Skeletal muscle satellite cell (primary cell): Measurements from ENCODE around the gene FEM1B.
A peak's percentile ranks its signal among the peaks of the same experiment; 100 is the strongest.

Experiments used
- H3K27me3 ChIP-seq: 2 replicates; pipeline ENCODE4 v1.7.0; 2013; ENCODE audit warnings: low read length; ENCODE audit not compliant: control insufficient read depth, insufficient read depth
- H3K36me3 ChIP-seq: 2 replicates; pipeline ENCODE4 v1.7.0; 2013; ENCODE audit warnings: mild to moderate bottlenecking, control low read depth, low read length; ENCODE audit not compliant: insufficient read depth
- H3K4me1 ChIP-seq: 2 replicates; pipeline ENCODE4 v1.7.0; 2013; ENCODE audit warnings: low read length; ENCODE audit not compliant: control insufficient read depth, insufficient read depth
- H3K4me2 ChIP-seq: 2 replicates; pipeline ENCODE4 v1.7.0; 2013; ENCODE audit warnings: mild to moderate bottlenecking, low read length
- H3K4me3 ChIP-seq: 2 replicates; pipeline ENCODE4 v1.7.0; 2013; ENCODE audit warnings: low read length
- H3K9ac ChIP-seq: 2 replicates; pipeline ENCODE4 v1.7.0; 2013; ENCODE audit warnings: mild to moderate bottlenecking, low read depth, low read length, moderate library complexity
- H3K9me3 ChIP-seq: replicated peaks from 2 replicates; pipeline ENCODE4 v1.7.0; 2013; ENCODE audit warnings: mild to moderate bottlenecking, control low read depth, low read length

Gene FEM1B

DNA sequence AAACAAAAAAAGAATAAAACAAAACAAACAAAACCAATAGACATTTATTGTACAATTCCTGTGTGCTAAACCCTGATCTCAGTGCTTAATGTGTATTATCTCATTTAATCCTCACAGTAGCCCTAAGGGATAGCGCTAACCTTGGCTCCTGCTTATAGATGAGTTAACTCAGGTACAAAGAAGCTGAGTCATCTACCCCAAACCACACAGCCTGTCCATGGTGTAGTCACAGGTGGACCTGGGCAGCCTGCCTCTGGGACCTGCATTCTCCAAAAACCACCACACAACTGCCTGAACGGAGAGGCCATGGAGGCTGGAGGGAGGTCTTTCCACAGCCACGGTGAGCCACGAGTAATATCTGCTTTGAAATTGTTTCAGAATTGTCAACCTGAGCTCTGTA lies 42.5 kb upstream of the FEM1B start:
- peaks cover 5% of the 10 kb centered on the region for H3K27me3 ChIP-seq
- no peak overlapping the region for H3K4me2 ChIP-seq
- no peaks in the 10 kb centered on the region for H3K9me3 ChIP-seq
- peaks cover 4% of the 10 kb centered on the region for H3K4me1 ChIP-seq
- no peak overlapping the region for H3K9ac ChIP-seq
- H3K4me3 ChIP-seq: no peak overlapping the region
- no peaks in the 10 kb centered on the region for H3K36me3 ChIP-seq

DNA sequence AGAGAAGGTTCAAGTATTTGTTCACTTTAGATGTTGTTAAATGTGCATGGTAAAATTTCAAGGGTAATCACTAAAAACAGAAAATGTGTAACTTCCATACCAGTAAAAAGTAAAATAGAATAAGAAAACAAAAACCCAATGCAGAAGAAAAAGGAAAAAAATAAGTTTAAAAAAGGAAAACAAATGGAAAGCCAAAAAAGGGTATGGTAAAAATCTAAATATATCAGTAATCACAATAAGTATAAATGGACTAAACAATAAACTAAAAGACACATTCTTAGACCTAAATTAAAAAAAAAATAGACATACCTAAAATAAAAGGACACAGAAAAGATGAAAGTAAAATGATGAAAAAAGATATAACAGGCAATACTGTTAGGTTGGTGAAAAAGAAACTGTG lies 38.5 kb upstream of the FEM1B start:
- Histone ChIP-seq H3K36me3 (no peaks in the 10 kb centered on the region), H3K9me3 (no peaks in the 10 kb centered on the region), H3K4me2 (no peak overlapping the region), H3K9ac (no peak overlapping the region), H3K4me1 (no peaks in the 10 kb centered on the region), H3K4me3 (no peak overlapping the region), H3K27me3 (peaks cover 5% of the 10 kb centered on the region)

DNA sequence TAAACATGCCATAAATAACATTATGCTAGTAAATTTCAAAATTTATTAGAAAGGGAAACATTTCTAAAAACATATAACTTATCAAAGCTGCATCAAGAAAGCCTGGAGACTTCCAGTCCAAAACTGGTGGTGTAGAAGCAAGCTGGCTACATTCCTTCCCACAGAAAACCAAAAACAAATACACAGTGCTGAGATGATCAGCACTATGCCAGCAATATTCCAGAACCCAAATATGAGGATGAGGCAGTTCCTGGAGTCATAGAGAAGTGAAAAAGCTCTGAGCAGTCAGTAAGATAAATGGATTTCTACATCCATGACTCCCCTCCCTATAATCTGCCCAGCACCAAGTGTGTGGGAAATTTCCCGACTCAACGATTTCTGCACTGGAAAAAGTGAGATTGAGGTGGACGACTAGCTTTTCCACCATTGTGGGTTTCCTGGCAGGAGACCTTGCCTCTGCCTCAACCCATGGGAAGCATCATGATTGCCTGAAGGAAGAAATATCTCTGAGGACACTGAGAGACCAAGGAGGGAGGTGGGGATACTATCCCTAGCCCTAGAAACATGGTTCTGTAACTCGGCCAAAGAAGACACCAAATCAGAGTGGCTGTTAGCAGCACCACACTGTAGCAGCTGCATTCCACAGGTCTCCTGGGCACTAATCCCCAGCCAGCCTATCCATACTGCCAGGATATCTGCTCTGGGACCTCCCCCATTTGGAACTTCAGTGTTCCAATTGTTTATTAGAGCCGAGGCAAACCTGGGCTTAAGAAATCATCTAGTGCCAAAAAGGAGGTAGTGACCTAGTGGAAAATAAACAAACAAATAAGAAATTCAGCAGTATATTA lies 36.2 kb upstream of the FEM1B start:
- Histone ChIP-seq H3K36me3 (no peaks in the 10 kb centered on the region), H3K9me3 (no peaks in the 10 kb centered on the region), H3K9ac (no peak overlapping the region), H3K4me1 (no peaks in the 10 kb centered on the region), H3K27me3 (peaks cover 2% of the 10 kb centered on the region), H3K4me3 (no peak overlapping the region), H3K4me2 (no peak overlapping the region)

DNA sequence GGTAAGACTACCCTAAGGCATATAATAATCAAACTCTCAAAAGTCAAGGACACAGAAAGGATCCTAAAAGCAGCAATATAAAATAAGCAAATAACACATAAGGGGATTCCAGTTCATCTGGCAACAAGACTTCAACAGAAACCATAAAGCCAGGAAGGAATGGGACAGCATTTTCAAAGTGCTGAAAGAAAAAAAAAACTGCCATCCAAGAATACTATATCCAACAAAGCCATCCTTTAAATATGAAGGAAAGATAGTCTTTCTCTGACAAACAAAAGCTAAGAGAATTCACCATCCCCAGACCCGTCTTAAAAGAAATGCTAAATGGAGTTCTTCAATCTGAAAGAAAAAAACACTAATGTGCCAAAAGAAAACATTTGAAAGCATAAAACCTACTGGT lies 33.3 kb upstream of the FEM1B start:
- Histone ChIP-seq H3K27me3 (no peaks in the 10 kb centered on the region), H3K9ac (no peak overlapping the region), H3K4me1 (no peaks in the 10 kb centered on the region), H3K9me3 (no peaks in the 10 kb centered on the region), H3K36me3 (no peaks in the 10 kb centered on the region), H3K4me3 (no peak overlapping the region), H3K4me2 (no peak overlapping the region)

DNA sequence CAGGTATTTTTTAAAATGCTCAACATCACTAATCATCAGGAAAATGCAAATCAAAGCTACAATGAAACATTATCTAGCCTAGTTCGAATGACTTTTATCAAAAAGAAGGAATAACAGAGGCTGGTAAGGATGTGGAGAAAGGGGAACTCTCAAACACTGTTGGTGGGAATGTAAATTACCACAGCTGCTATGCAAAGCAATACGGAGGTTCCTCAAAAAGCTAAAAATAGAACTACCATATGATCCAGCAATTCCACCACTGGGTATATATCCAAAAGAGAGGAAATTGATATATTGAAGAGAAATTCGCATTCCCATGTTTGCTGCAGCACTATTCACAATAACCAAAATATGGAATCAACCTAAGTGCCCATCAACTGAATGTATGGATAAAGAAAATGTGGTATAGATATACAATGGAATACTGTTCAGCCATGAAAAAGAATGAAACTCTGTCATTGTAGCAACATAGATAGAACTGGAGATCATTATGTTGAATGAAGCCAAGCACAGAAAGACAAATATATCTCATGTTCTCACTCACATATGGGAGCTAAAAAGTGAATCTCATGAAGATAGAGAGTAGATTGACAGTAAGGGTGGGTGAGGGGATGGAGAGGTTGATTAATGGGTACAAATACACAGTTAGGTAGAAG lies 28.4 kb upstream of the FEM1B start:
- H3K4me3 ChIP-seq: no peak overlapping the region
- no peaks in the 10 kb centered on the region for H3K36me3 ChIP-seq
- no peaks in the 10 kb centered on the region for H3K9me3 ChIP-seq
- no peak overlapping the region for H3K4me2 ChIP-seq
- H3K27me3 ChIP-seq: no peaks in the 10 kb centered on the region
- H3K9ac ChIP-seq: no peak overlapping the region
- no peaks in the 10 kb centered on the region for H3K4me1 ChIP-seq

DNA sequence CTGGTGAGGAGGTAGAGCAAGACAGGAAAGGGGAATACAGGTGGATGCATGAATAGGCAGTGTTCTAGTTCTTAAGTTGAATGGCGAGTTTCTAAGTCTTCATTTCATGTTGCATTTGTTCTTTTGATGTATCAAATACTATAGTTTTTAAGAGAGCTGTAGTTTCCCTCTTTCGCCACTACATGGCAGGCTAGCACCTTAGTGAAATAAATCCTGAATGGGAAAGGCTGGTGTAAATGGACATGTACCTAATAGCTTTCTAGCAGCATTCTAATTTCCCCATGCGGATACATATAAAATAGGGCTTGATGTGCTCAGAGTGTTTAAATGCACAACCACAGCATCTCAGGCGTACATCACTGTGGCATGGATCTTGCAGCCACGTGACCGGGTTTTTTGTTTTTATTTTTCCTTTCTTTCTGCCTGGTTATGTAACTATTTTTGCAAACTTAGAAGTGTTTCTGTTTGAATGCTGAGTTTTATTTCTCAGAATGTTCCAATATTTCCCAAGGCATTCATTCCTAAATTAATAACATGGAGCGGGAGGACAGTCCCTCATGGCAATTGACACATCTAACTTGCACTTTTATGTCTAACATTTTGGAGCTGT lies 24.5 kb upstream of the FEM1B start:
- Histone ChIP-seq H3K4me3 (no peak overlapping the region), H3K4me1 (peaks cover 9% of the 10 kb centered on the region), H3K36me3 (no peaks in the 10 kb centered on the region), H3K4me2 (no peak overlapping the region), H3K9me3 (no peaks in the 10 kb centered on the region), H3K9ac (no peak overlapping the region), H3K27me3 (no peaks in the 10 kb centered on the region)

DNA sequence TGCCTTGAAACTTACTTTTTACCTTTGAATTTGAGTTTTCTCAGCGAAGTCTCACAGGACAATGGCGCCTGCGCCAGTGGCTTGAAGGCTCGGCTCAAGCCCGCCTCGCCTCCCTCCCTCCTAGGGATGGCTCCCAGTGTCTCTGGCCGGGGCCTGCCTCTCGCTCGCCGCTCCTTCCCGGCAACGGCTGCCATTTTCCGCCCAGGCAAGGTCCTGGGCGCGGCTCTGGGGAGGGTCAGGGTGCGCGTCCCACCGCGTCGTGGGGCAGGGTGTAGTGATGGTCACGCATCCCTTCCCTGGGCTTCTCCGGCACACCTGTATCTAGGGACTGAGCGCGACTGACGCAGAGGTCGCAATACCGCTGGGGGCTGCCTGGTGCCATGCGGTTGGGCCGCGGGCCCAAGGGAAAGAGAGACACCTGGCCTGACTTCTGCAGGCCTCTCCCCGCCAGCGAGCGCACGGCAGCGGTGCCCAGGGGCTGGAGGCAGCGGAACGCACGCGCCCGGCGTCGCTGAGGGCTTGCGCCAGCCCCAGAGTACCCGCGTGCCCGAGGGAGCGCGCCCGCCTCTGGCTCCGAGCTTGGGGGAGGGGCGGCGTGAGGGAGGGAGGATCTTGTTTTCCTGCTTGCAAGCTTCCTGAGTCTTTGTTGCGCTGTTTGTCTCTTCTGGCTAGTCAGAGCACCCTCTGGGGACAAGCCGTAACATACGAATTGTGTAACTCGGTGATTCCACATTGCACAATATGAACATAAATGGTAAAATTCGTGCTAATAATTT lies 20.7 kb upstream of the FEM1B start:
- Histone ChIP-seq H3K4me3 (peak overlapping the region; percentile 71), H3K4me1 (peaks cover 13% of the 10 kb centered on the region), H3K9ac (peak overlapping the region; percentile 73), H3K4me2 (peak overlapping the region; percentile 90), H3K36me3 (no peaks in the 10 kb centered on the region), H3K27me3 (peaks cover 1% of the 10 kb centered on the region), H3K9me3 (no peaks in the 10 kb centered on the region)

DNA sequence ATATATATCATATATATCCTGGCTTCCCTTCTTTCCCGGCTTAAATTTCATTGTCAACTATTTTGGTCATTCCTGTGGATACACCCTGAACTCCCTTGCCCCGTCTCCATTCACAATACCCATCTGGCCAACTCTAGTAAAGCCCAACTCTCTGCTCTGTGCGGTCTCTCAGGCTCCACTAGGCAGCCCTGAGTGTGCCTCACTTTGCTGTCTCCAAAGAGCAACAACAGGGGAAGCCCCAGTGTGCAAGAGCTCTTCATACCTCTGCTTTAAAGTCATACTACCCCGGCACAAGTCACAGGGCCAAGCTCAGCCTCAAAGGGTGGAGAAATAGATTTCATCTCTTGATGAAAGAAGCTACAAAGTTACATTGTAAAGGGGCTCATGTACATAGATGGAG lies 18.9 kb upstream of the FEM1B start:
- H3K4me1 ChIP-seq: peaks cover 13% of the 10 kb centered on the region
- no peak overlapping the region for H3K9ac ChIP-seq
- no peaks in the 10 kb centered on the region for H3K36me3 ChIP-seq
- H3K9me3 ChIP-seq: no peaks in the 10 kb centered on the region
- no peak overlapping the region for H3K4me2 ChIP-seq
- peaks cover 11% of the 10 kb centered on the region for H3K27me3 ChIP-seq
- H3K4me3 ChIP-seq: no peak overlapping the region

DNA sequence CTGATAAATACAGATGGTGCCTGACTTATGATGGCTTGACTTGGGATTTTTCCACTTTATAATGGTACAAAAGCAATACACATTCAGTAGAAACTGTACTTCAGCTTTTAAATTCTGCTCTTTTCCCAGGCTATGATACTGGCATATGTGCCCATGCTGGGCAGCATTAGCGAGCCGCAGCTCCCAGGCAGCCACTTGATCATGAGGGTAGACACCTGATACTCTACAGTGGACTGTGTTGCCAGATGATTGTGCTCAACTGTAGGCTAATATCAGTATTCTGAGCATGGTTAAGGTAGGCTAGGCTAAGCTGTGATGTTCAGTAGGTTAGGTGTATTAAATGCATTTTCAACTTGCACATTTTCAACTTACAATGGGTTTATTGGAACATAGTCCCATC lies 17.7 kb upstream of the FEM1B start:
- H3K9me3 ChIP-seq: no peaks in the 10 kb centered on the region
- no peak overlapping the region for H3K9ac ChIP-seq
- no peak overlapping the region for H3K4me2 ChIP-seq
- peaks cover 13% of the 10 kb centered on the region for H3K4me1 ChIP-seq
- peaks cover 14% of the 10 kb centered on the region for H3K27me3 ChIP-seq
- no peak overlapping the region for H3K4me3 ChIP-seq
- no peaks in the 10 kb centered on the region for H3K36me3 ChIP-seq

DNA sequence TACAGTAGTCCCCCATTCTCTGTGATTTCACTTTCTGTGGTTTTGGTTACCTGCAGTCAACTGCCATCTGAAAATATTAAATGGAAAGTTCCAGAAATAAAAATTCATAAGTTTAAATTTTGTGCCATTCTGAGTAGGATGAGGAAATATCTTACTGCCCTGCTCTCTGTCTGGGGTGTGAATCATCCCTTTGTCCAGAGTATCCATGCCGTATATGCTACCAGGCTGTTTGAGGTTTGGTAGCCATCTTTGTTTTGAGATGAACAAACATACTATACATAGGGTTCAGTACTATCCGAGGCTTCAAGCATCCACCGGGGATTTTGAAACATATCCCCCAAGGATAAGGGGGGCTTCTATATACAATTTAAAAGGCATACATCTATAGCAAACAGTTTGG lies 16.3 kb upstream of the FEM1B start:
- Histone ChIP-seq H3K4me2 (no peak overlapping the region), H3K9ac (no peak overlapping the region), H3K4me3 (no peak overlapping the region), H3K36me3 (no peaks in the 10 kb centered on the region), H3K4me1 (peaks cover 13% of the 10 kb centered on the region), H3K27me3 (peaks cover 14% of the 10 kb centered on the region), H3K9me3 (no peaks in the 10 kb centered on the region)

DNA sequence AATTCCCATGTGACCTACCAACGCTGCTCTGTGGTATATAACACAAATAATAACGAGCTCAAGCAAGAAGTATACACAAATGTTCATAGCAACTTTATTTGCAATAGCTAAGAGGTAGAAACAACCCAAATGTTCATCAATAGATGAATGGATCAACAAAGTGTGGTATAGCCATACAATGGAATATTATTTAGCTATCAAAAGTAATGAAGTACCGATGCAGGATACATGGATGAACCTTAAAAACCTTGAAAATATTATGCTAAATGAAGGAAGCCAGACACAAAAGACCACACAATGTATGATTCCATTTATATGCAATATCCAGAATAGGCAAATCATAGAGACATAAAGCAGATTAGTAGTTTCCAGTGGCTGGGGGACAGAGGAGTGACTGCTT lies 15.6 kb upstream of the FEM1B start:
- Histone ChIP-seq H3K36me3 (no peaks in the 10 kb centered on the region), H3K4me3 (no peak overlapping the region), H3K27me3 (peaks cover 14% of the 10 kb centered on the region), H3K4me2 (no peak overlapping the region), H3K9ac (no peak overlapping the region), H3K9me3 (no peaks in the 10 kb centered on the region), H3K4me1 (peaks cover 8% of the 10 kb centered on the region)
